Smooth muscle cell of the brain vasculature (primary cell): ENCODE measurements around the gene TRMT6.
A peak's percentile ranks its signal among the peaks of the same experiment; 100 is the strongest.

Source experiments
- DNase-seq: peaks from one replicate; pipeline ENCODE4 v3.0.0-alpha.2; 2012; ENCODE audit warnings: low read depth, low spot score

Gene TRMT6

GRCh38 chr20:5950271-5951031 lies at the start of gene TRMT6, which contains the start of gene MCM8:
TRMT6 (minus strand) TSS chr20:5950533; CDS start chr20:5950405, 128 bp downstream.
MCM8 (plus strand) TSS chr20:5950652; CDS start chr20:5952016, 1,364 bp downstream.
- DNase-seq: peak; percentile 85

GRCh38 chr20:5999783-6000182 lies 49.5 kb upstream of the TRMT6 start:
- DNase-seq: no peak

GRCh38 chr20:5996765-5997164 lies 46.4 kb upstream of the TRMT6 start:
- DNase-seq: no peak

- DNase-seq: no peak
These were observed 41.5 kb upstream of the TRMT6 start for GRCh38 chr20:5991623-5992441.

GRCh38 chr20:5990946-5991345 lies 40.6 kb upstream of the TRMT6 start:
- DNase-seq: no peak

- no peak for DNase-seq
These were observed 39.2 kb upstream of the TRMT6 start for GRCh38 chr20:5989539-5989938.

GRCh38 chr20:5987383-5987782 lies 37.0 kb upstream of the TRMT6 start:
- DNase-seq: no peak

GRCh38 chr20:5980720-5981538 lies 30.6 kb upstream of the TRMT6 start:
- no peak for DNase-seq

GRCh38 chr20:5979801-5980200 lies 29.5 kb upstream of the TRMT6 start:
- no peak for DNase-seq

- DNase-seq: no peak
These were observed 27.6 kb upstream of the TRMT6 start for GRCh38 chr20:5977975-5978374.

- no peak for DNase-seq
These were observed 26.9 kb upstream of the TRMT6 start for GRCh38 chr20:5977223-5977622.

- no peak for DNase-seq
These were observed 25.4 kb upstream of the TRMT6 start for GRCh38 chr20:5975778-5976177.

- DNase-seq: no peak
These were observed 24.2 kb upstream of the TRMT6 start for GRCh38 chr20:5974531-5974930.

GRCh38 chr20:5973971-5974370 lies 23.6 kb upstream of the TRMT6 start:
- no peak for DNase-seq

- DNase-seq: no peak
These were observed 22.8 kb upstream of the TRMT6 start for GRCh38 chr20:5973172-5973571.

- no peak for DNase-seq
These were observed 20.9 kb upstream of the TRMT6 start for GRCh38 chr20:5971203-5971602.

- DNase-seq: no peak
These were observed 20.0 kb upstream of the TRMT6 start for GRCh38 chr20:5970381-5970780.

- no peak for DNase-seq
These were observed 19.6 kb upstream of the TRMT6 start for GRCh38 chr20:5969940-5970339.

GRCh38 chr20:5969348-5969935 lies 19.1 kb upstream of the TRMT6 start:
- no peak for DNase-seq

GRCh38 chr20:5968462-5968861 lies 18.1 kb upstream of the TRMT6 start:
- no peak for DNase-seq

- no peak for DNase-seq
These were observed 17.1 kb upstream of the TRMT6 start for GRCh38 chr20:5967469-5967868.

- DNase-seq: no peak
These were observed 426 bp downstream of the TRMT6 start for GRCh38 chr20:5949943-5950270.
